ENCODE data around the gene SPOCK2. TPM values are rescaled to one million over a fixed set of nuclear protein-coding genes. Genes with fewer than 3 reads are reported as not detected.

The SPOCK2 gene
- total and polyA plus RNA-seq, 2 donors (not counting 3 experiments of a cell fraction or from before 2014, with no cell fraction given): 0.40 to 1.1 TPM

DNA sequence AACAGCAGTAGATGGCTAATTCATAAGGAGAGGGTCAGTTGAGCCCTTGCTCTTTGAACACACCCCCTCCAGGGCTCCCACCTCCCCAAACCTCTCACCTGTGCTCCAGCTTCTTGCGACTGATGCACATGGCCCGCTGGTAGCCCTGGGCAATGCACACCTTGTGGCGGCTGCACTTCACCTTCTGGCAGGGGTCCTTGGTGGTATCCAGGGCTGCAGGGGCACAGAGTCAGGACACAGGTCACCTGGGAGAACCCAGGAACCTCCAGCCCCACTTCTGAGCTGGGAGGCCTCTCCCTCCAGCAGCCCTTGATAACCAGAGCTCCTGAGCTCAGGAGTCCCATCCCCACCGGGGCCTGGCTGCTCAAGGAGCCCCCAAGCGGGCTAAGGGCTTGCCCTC lies 16.3 kb downstream of the SPOCK2 start:
- Histone ChIP-seq H3K9me1 (replicated peaks; ENCODE audit: control insufficient read depth, extremely low read depth, insufficient read depth, low read length) (no peaks in the 10 kb centered on the region), H2AFZ (ENCODE audit: low read depth, low read length) (no peak overlapping the region), H3K27me3 (ENCODE audit: control insufficient read depth in 2 of 2, insufficient read depth in 2 of 2, low read length in 2 of 2) (no peaks in the 10 kb centered on the region), H3K4me3 (replicated peaks in 1 of 3; ENCODE audit: insufficient read depth in 1 of 3, low read depth in 1 of 3, low read length in 3 of 3) (no peak overlapping the region), H4K20me1 (replicated peaks; ENCODE audit: control insufficient read depth, extremely low read depth, insufficient read depth, low read length) (no peaks in the 10 kb centered on the region), H3K4me2 (ENCODE audit: insufficient read depth, low read length) (no peak overlapping the region), H3K9me3 (replicated peaks; ENCODE audit: control insufficient read depth, insufficient read depth, low read length) (no peaks in the 10 kb centered on the region), H3K9ac (replicated peaks; ENCODE audit: extremely low read depth, insufficient read depth, low read length) (no peak overlapping the region), H3K79me2 (ENCODE audit: control insufficient read depth, insufficient read depth, low read length) (no peaks in the 10 kb centered on the region), H3K36me3 (ENCODE audit: control insufficient read depth in 2 of 2, extremely low read depth in 1 of 2, insufficient read depth in 2 of 2, low read length in 2 of 2) (no peaks in the 10 kb centered on the region), H3K4me1 (ENCODE audit: control insufficient read depth, extremely low read depth, insufficient read depth, low read length) (no peaks in the 10 kb centered on the region), H3K27ac (ENCODE audit: insufficient read depth, low read depth, low read length) (no peak overlapping the region)
- intact Hi-C loops (cut with micrococcal nuclease): no loop called here
- FAIRE-seq (no peak), DNase-seq (ENCODE audit: low read depth, low spot score) (no peak)
- ChIA-PET POLR2A (no interaction called here), CTCF (interaction anchor here (1.2 to 2.5 kb wide), 4 partner anchors 10 to 268 kb away, joined by 3 to 10 read pairs (median 6); no protein-coding TSS in a partner anchor)
- dilution Hi-C loops (cut with MboI; ENCODE audit: extremely low pct_ligation_motif_present, low sequenced_read_pairs): no loop called here
- BruUV-seq (replicated peaks): no TSS peak
- TF ChIP-seq CTCF (IDR thresholded peaks at IDR 0.05; ENCODE audit: extremely low read depth in 1 of 2, insufficient read depth in 1 of 2, low read depth in 1 of 2, low read length in 2 of 2): no peak
- TF ChIP-seq MAX (IDR thresholded peaks at IDR 0.05; ENCODE audit: insufficient read depth, insufficient read length): no peak
- TF ChIP-seq JUN (IDR thresholded peaks at IDR 0.05; ENCODE audit: borderline replicate concordance, insufficient read depth, insufficient read length, low read depth): no peak
- TF ChIP-seq MYC (IDR thresholded peaks at IDR 0.05; ENCODE audit: low read depth, low read length): no peak
- no peak for TF ChIP-seq POLR2AphosphoS5 (IDR thresholded peaks at IDR 0.05; ENCODE audit: insufficient read depth, low read depth, low read length)
- no peak for TF ChIP-seq POLR2A (IDR thresholded peaks at IDR 0.05; ENCODE audit: low read depth, low read length)
- no peak for TF ChIP-seq GATA2 (IDR thresholded peaks at IDR 0.05; ENCODE audit: insufficient read depth, insufficient read length, low read depth, low read length)
- no peak for TF ChIP-seq FOS (IDR thresholded peaks at IDR 0.05; ENCODE audit: borderline replicate concordance, insufficient read depth, low read length)
- TF ChIP-seq EZH2 (IDR thresholded peaks at IDR 0.05; ENCODE audit: borderline replicate concordance, low read depth, low read length, severe bottlenecking): no peak
